Eye (tissue), 1 donor: ENCODE results near the gene INTS13.
"Not testable (repeated sequence)": the region's sequence is repeated elsewhere in the genome, so short reads cannot be mapped to it uniquely, and the experiment has no call there.

Experiments
- DNase-seq: peaks from one replicate; pipeline ENCODE4 v3.0.0-alpha.2; 2015

INTS13 gene

GRCh38 chr12:26929590-26929989, 8.2 kb downstream of the INTS13 start:
- DNase-seq = no peak

GRCh38 chr12:26928661-26929060, 9.1 kb downstream of the INTS13 start:
- DNase-seq = no peak

- no peak for DNase-seq
Observed at GRCh38 chr12:26921886-26922285, 15.9 kb downstream of the INTS13 start.

- DNase-seq = peak; percentile 11
Observed at GRCh38 chr12:26919216-26919555, 18.6 kb downstream of the INTS13 start.

GRCh38 chr12:26918321-26919215, 19.2 kb downstream of the INTS13 start:
- DNase-seq = peak; percentile 19

GRCh38 chr12:26906704-26907103, 31.1 kb downstream of the INTS13 start:
- no peak for DNase-seq

GRCh38 chr12:26906024-26906423, 31.8 kb downstream of the INTS13 start:
- DNase-seq = no peak

GRCh38 chr12:26903396-26903795, 34.4 kb downstream of the INTS13 start:
- not testable (repeated sequence) for DNase-seq

GRCh38 chr12:26896913-26897312, 40.9 kb downstream of the INTS13 start:
- no peak for DNase-seq

- DNase-seq = no peak
Observed at GRCh38 chr12:26895672-26896071, 42.1 kb downstream of the INTS13 start.

- DNase-seq = no peak
Observed at GRCh38 chr12:26891704-26892103, 46.1 kb downstream of the INTS13 start.

- DNase-seq = no peak
Observed at GRCh38 chr12:26890784-26891183, 47.0 kb downstream of the INTS13 start.

- peak; percentile 94 for DNase-seq
Observed at GRCh38 chr12:26884765-26885576, 52.8 kb downstream of the INTS13 start.

- DNase-seq = no peak
Observed at GRCh38 chr12:26880625-26881024, 57.2 kb downstream of the INTS13 start.

GRCh38 chr12:26878661-26879119, 59.1 kb downstream of the INTS13 start:
- peak; percentile 25 for DNase-seq

- no peak for DNase-seq
Observed at GRCh38 chr12:26874501-26875296, 63.1 kb downstream of the INTS13 start.

- DNase-seq = no peak
Observed at GRCh38 chr12:26872625-26873024, 65.2 kb downstream of the INTS13 start.

- no peak for DNase-seq
Observed at GRCh38 chr12:26871985-26872384, 65.8 kb downstream of the INTS13 start.

GRCh38 chr12:26870491-26871419, 67.0 kb downstream of the INTS13 start:
- peak; percentile 9 for DNase-seq

- DNase-seq = no peak
Observed at GRCh38 chr12:26869908-26870459, 67.8 kb downstream of the INTS13 start.

- DNase-seq = no peak
Observed at GRCh38 chr12:26869104-26869494, 68.7 kb downstream of the INTS13 start.
